HCT116 (cell line): Measurements from ENCODE around the gene TMEM151A. TPM values are rescaled to one million over a fixed set of nuclear protein-coding genes. Genes with fewer than 3 reads are reported as not detected.

ENCODE experiments used
- ATAC-seq: fragments of 200-7000 bp; cut with Tn5 transposase; 2 replicates; pipeline ENCODE4 v1.9.1; 2020; ENCODE audit warnings: mild to moderate bottlenecking, moderate library complexity
- Bru-seq: library from RNA; stranded (reverse); fragments of 400-500 nt; gene quantifications from one replicate; lab custom pipeline; 2021; lab: Mats Ljungman, UMichigan
- BruChase-seq, 2 experiments: library from RNA; stranded (reverse); fragments of 400-500 nt; gene quantifications; one replicate each; lab custom pipeline; 2021; lab: Mats Ljungman, UMichigan
- BruUV-seq: library from RNA; stranded (reverse); fragments of 400-500 nt; replicated peaks from 2 replicates; lab custom pipeline; 2021; lab: Mats Ljungman, UMichigan
- CTCF ChIA-PET: fragments of 300-600 bp; sonication (Branson Sonifier 250); formaldehyde crosslinking; loops from one replicate; lab custom pipeline; 2021; ENCODE audit warnings: antibody characterized with exemption; lab: Charles Lee
- POLR2A ChIA-PET: fragments of 300-600, 350-600 bp; sonication (Branson Sonifier 250); formaldehyde crosslinking; loops from one replicate; lab custom pipeline; 2021; ENCODE audit warnings: antibody characterized with exemption; lab: Charles Lee
- RAD21 ChIA-PET, 2 experiments: fragments of 300-600 bp; sonication (Branson Sonifier 250); formaldehyde crosslinking; loops; one replicate each; lab custom pipeline; 2023; ENCODE audit warnings: low total read pairs in 2 of 2; ENCODE audit not compliant: uncharacterized antibody in 2 of 2, unreplicated experiment in 2 of 2, low non-redundant PET in 1 of 2; lab: Charles Lee
- DNase-seq: peaks from one replicate; pipeline ENCODE4 v3.0.0-alpha.2; 2010; ENCODE audit warnings: low read depth, low spot score
- H2AFZ ChIP-seq: fragments of 200-600 bp; shearing (Covaris generic), sonication (generic); 2 replicates; pipeline ENCODE4 v1.6.1; 2017; ENCODE audit warnings: low read depth, mixed run types, mixed read lengths, antibody characterized with exemption, low read length; ENCODE audit not compliant: poor library complexity, severe bottlenecking
- H3K27ac ChIP-seq: 2 replicates; pipeline ENCODE4 v1.5.1; 2012; ENCODE audit warnings: low read depth, low read length
- H3K27me3 ChIP-seq: fragments of 200-600 bp; sonication (generic); 2 replicates; pipeline ENCODE4 v1.6.1; 2016; ENCODE audit warnings: mixed run types, low read length, mixed read lengths; ENCODE audit not compliant: insufficient read depth
- H3K36me3 ChIP-seq, 2 experiments: fragments of 200-500 bp in 1 of 2; fragments of 200-600 bp in 1 of 2; sonication (Bioruptor generic) in 1 of 2; sonication (generic) in 1 of 2; 2 replicates each; pipeline versions ENCODE4 v1.5.1 to v1.6.1; 2014 to 2016; ENCODE audit warnings: low read length in 2 of 2, inconsistent platforms in 1 of 2, mixed read lengths in 1 of 2, mixed run types in 1 of 2; ENCODE audit not compliant: insufficient read depth in 2 of 2, control insufficient read depth in 1 of 2
- H3K4me1 ChIP-seq, 2 experiments: fragments of 200-600 bp in 1 of 2; sonication (generic) in 1 of 2; 2 replicates each; pipeline versions ENCODE4 v1.5.1 to v1.6.1; 2012 to 2017; ENCODE audit warnings: low read length in 2 of 2, inconsistent platforms in 1 of 2, mild to moderate bottlenecking in 1 of 2, mixed read lengths in 1 of 2, mixed run types in 1 of 2, moderate library complexity in 1 of 2; ENCODE audit not compliant: insufficient read depth in 2 of 2, control insufficient read depth in 1 of 2
- H3K4me2 ChIP-seq: fragments of 200-600 bp; sonication (generic); 2 replicates; pipeline ENCODE4 v1.6.1; 2017; ENCODE audit warnings: mixed run types, low read length, mixed read lengths
- H3K4me3 ChIP-seq, 2 experiments: fragments of 200-600 bp in 1 of 2; sonication (generic) in 1 of 2; replicated peaks in 1 of 2; 2 replicates each; pipeline ENCODE4 v1.5.1; 2011 to 2016; ENCODE audit warnings: low read length in 2 of 2, control low read depth in 1 of 2, low read depth in 1 of 2, mild to moderate bottlenecking in 1 of 2, mixed read lengths in 1 of 2, mixed run types in 1 of 2
- H3K79me2 ChIP-seq: fragments of 200-600 bp; sonication (generic); 2 replicates; pipeline ENCODE4 v1.6.1; 2017; ENCODE audit warnings: mild to moderate bottlenecking, mixed run types, low read length, moderate library complexity, mixed read lengths; ENCODE audit not compliant: insufficient read depth
- H3K9ac ChIP-seq: fragments of 200-600 bp; sonication (generic); 2 replicates; pipeline ENCODE4 v1.6.1; 2016; ENCODE audit warnings: low read length, mixed read lengths
- H3K9me2 ChIP-seq: fragments of 200-600 bp; sonication (generic), shearing (Covaris generic); 2 replicates; pipeline ENCODE4 v1.6.1; 2017; ENCODE audit warnings: mixed run types, mild to moderate bottlenecking, moderate library complexity; ENCODE audit not compliant: insufficient read depth
- H3K9me3 ChIP-seq, 2 experiments: fragments of 200-500 bp in 1 of 2; fragments of 200-600 bp in 1 of 2; sonication (Bioruptor generic) in 1 of 2; sonication (generic) in 1 of 2; 2 replicates each; pipeline ENCODE4 v1.6.1; 2014 to 2017; ENCODE audit warnings: low read length in 2 of 2, mixed read lengths in 2 of 2, inconsistent platforms in 1 of 2, low read depth in 1 of 2, mild to moderate bottlenecking in 1 of 2, mixed run types in 1 of 2, moderate library complexity in 1 of 2; ENCODE audit not compliant: control insufficient read depth in 1 of 2, insufficient read depth in 1 of 2
- H4K20me1 ChIP-seq: fragments of 200-600 bp; sonication (generic), shearing (Covaris generic); 2 replicates; pipeline ENCODE4 v1.6.1; 2017; ENCODE audit warnings: mixed run types, mild to moderate bottlenecking, moderate library complexity; ENCODE audit not compliant: insufficient read depth
- CBX3 ChIP-seq: IDR thresholded peaks from 2 replicates; pipeline ENCODE4 v1.6.1; 2012; ENCODE audit warnings: low read depth
- CEBPB ChIP-seq: IDR thresholded peaks from 2 replicates; pipeline ENCODE4 v1.6.1; 2012; ENCODE audit warnings: low read depth
- EZH2 ChIP-seq: fragments of 200-600 bp; sonication (generic); IDR thresholded peaks from 2 replicates; pipeline ENCODE4 v1.6.1; 2017; ENCODE audit warnings: antibody characterized with exemption, mixed run types
- FOSL1 ChIP-seq: IDR thresholded peaks from 2 replicates; pipeline ENCODE4 v1.6.1; 2012; ENCODE audit warnings: low read depth
- POLR2AphosphoS5 ChIP-seq: IDR thresholded peaks from 2 replicates; pipeline ENCODE4 v1.6.1; 2011; ENCODE audit warnings: mild to moderate bottlenecking, low read depth, low read length, moderate library complexity
- RAD21 ChIP-seq: IDR thresholded peaks from 2 replicates; pipeline ENCODE4 v1.6.1; 2012; ENCODE audit warnings: low read depth, mild to moderate bottlenecking
- SP1 ChIP-seq: IDR thresholded peaks from 2 replicates; pipeline ENCODE4 v1.6.1; 2012; ENCODE audit warnings: low read depth
- SRF ChIP-seq: IDR thresholded peaks from 2 replicates; pipeline ENCODE4 v1.6.1; 2012; ENCODE audit warnings: low read depth
- ZNF274 ChIP-seq: fragments of 200-500 bp; sonication (Bioruptor generic); IDR thresholded peaks from 2 replicates; pipeline ENCODE4 v1.6.1; 2014; ENCODE audit warnings: mild to moderate bottlenecking, low read depth, low read length, inconsistent platforms
- intact Hi-C: fragments of 100-400 bp; cut with micrococcal nuclease; formaldehyde crosslinking; loops from 2 replicates; pipeline ENCODE4 v1.10.0; 2022
- long read RNA-seq: library from polyadenylated mRNA; unstranded; transcript quantifications from one replicate; pipeline ENCODE4 v2.0.0, GENCODE V29; 2021; ENCODE audit not compliant: unreplicated experiment
- polyA plus RNA-seq: library from polyadenylated mRNA; unstranded; fragments of >200 nt; gene quantifications from 2 replicates; pipeline ENCODE4 v1.2.1, GENCODE V29; 2012; ENCODE audit warnings: missing spikeins
- total RNA-seq: library from RNA; stranded (reverse); gene quantifications from one replicate; pipeline ENCODE4 v1.2.1, GENCODE V29; 2021; ENCODE audit not compliant: unreplicated experiment
- TF ChIP-seq, protein P1 (sequence below): IDR thresholded peaks from 2 replicates; pipeline ENCODE4 v1.6.1; 2012

Gene TMEM151A
- total RNA-seq (5.9 TPM), Bru-seq, nascent RNA (percentile 36 among the genes with signal in this experiment), BruChase-seq, experiment 1, labeled RNA remaining after a 6-hour chase (percentile 33 among the genes with signal in this experiment), BruChase-seq, experiment 2, labeled RNA remaining after a 2-hour chase (percentile 40 among the genes with signal in this experiment)
- polyA plus RNA-seq = 5.0 and 5.4 TPM in 2 replicates
- long read RNA-seq, partial matches to known transcripts = 0 of 2 reads
- long read RNA-seq, other reads (novel, unspliced or antisense) = 1 of 2 reads

DNA sequence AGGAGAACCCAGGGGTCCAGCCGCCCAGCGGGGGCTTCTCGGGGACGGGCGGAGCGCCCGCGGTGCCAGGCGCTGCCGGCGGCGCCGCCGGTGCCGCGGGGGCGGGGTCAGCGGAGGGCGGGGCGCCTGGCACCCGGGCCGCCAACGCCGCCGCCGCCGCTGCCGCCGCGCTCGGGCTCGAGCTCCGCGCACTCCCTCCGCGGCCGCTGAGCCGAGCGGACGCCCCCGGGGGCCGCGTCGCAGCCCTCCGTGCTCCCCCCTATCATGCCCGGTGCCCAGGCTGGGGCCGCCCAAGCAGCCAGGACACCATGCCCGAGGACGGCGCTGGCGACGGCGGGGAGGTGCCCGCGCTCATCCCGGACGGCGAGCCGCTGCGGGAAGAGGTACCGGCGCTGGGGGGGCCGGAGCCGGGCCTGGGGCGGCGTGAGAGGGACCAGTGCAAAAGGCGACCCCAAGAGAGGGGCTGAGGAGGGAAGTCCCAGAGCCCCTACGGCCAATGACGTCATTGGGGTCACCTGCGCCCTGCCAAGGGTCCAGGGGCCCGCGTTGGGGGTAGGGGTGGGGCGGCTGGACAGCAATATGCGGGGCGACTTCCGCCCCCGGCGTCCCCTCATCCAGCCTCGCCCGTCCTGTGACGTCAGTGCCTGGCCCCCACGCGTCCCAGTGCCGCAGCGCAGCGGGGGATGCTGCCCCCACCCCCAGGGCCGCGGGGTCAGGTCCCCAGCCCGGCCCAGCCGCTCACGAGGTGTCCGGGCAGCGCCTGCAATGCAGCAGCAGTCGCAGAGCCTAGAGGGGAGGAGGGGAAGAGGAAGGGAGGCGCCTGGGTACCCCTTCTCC is at the start of gene TMEM151A:
Gene TMEM151A (plus strand): TSS at position 189 of the 837 bp plus-strand sequence. CDS start 120 bp downstream, at position 309.
- RAD21 ChIA-PET = no interaction called here
- H3K9me2 ChIP-seq = no peaks in the 10 kb centered on the region
- peaks cover 22 to 45% of the 10 kb centered on the region in 2 experiments for H3K4me1 ChIP-seq
- intact Hi-C loops = no loop called here
- peak within 1 kb of the TSS; percentile 58; the same call in 1 of the 2 replicates for H3K27ac ChIP-seq
- peak within 1 kb of the TSS; percentile 99 for H3K4me2 ChIP-seq
- CTCF ChIA-PET = interaction anchor here (1.0 to 1.8 kb wide), 2 partner anchors 9 to 20 kb away, joined by 4 to 10 read pairs; no protein-coding TSS in a partner anchor
- ATAC-seq (no peak), DNase-seq (no peak)
- H3K9ac ChIP-seq = peak within 1 kb of the TSS; percentile 62
- H2AFZ ChIP-seq = peak within 1 kb of the TSS; percentile 35
- H3K4me3 ChIP-seq = peak within 1 kb of the TSS; percentile 54 to 67
- H3K36me3 ChIP-seq = no peaks in the 10 kb centered on the region
- no peaks in the 10 kb centered on the region for H3K9me3 ChIP-seq
- TF ChIP-seq CBX3 (no peak), POLR2AphosphoS5 (peak; percentile 54; the same call in 1 of the 2 replicates)
- BruUV-seq = no TSS peak
- H3K27me3 ChIP-seq = no peaks in the 10 kb centered on the region
- POLR2A ChIA-PET = interaction anchor here (1.3 kb wide), 1 partner anchor 21 kb away, joined by 7 read pairs; no protein-coding TSS in a partner anchor
- no peaks in the 10 kb centered on the region for H4K20me1 ChIP-seq
- H3K79me2 ChIP-seq = peaks cover 14% of the 10 kb centered on the region

DNA sequence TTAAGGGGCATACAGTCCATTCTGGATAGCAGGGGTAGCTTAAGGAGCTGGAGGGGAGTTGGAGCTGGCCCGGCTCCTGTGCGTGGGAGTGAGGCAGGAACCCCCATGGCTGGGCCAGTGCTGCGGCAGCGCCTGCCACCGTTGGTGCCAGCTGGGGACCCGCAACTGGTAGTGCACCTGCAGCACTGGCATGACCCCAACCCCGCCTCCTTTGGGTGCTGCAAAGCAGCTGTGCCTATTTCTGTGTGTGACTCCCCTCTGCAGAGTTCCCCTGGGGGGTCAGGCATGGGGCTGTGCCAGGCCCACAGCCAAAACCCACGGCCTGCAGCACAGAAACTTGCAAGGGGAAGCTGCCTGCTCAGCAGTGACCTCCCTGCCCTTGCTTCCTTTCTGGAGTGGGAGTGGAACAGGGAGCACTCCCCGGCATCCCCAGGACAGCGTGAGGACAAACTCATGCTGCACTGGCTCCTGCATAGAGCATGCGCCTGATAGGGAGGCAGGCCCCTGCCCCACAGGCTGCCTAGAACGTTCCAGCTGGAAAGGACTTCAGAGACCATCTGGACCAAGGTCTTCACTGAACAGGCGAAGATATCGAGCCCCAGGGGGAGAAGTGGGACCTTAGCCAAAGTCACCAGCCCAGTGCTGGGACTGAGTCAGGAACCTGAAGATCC is 49.5 kb upstream of the TMEM151A start:
- H3K9me2 ChIP-seq = no peaks in the 10 kb centered on the region
- no peaks in the 10 kb centered on the region for H3K27me3 ChIP-seq
- no peak overlapping the region for H3K27ac ChIP-seq
- DNase-seq (no peak), ATAC-seq (no peak)
- BruUV-seq = no TSS peak
- H3K4me2 ChIP-seq = no peak overlapping the region
- 0 out of 4 replicates have a peak, but pooled peaks cover 0 to 4% of the 10 kb centered on the region in 2 experiments for H3K36me3 ChIP-seq
- no peaks in the 10 kb centered on the region for H4K20me1 ChIP-seq
- H3K79me2 ChIP-seq = no peaks in the 10 kb centered on the region
- H3K4me1 ChIP-seq = no peaks in the 10 kb centered on the region
- H3K9me3 ChIP-seq = no peaks in the 10 kb centered on the region
- POLR2A ChIA-PET = no interaction called here
- TF ChIP-seq CBX3 (no peak), EZH2 (no peak), CEBPB (no peak), SP1 (no peak), RAD21 (no peak), FOSL1 (no peak), SRF (no peak), ZNF274 (no peak)
- TF ChIP-seq, protein P1, sequence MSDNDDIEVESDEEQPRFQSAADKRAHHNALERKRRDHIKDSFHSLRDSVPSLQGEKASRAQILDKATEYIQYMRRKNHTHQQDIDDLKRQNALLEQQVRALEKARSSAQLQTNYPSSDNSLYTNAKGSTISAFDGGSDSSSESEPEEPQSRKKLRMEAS = no peak
- H3K9ac ChIP-seq = no peak overlapping the region
- RAD21 ChIA-PET = no interaction called here
- intact Hi-C loops = no loop called here
- no peak overlapping the region for H3K4me3 ChIP-seq
- H2AFZ ChIP-seq = no peak overlapping the region
- CTCF ChIA-PET = no interaction called here
